G401 (cell line): ENCODE data around the gene CD72. TPM values are rescaled to one million over a fixed set of nuclear protein-coding genes. Genes with fewer than 3 reads are reported as not detected.

Experiments used
- DNase-seq: peaks from one replicate; pipeline ENCODE4 v3.0.0-alpha.2; 2015; ENCODE audit warnings: low spot score
- in situ Hi-C: cut with HindIII; loops from 2 replicates; pipeline ENCODE4 v1.10.0; 2016; ENCODE audit warnings: low sequenced_read_pairs, mixed read lengths
- total RNA-seq: library from RNA; depleted of rRNA; stranded (reverse); fragments of >200 nt; shearing (Covaris generic); gene quantifications from 2 replicates; pipeline ENCODE4 v1.2.3, GENCODE V29; 2014; rRNA removed

Gene CD72
- total RNA-seq, 1 experiment from 2014 or later, result 2.4 TPM

DNA sequence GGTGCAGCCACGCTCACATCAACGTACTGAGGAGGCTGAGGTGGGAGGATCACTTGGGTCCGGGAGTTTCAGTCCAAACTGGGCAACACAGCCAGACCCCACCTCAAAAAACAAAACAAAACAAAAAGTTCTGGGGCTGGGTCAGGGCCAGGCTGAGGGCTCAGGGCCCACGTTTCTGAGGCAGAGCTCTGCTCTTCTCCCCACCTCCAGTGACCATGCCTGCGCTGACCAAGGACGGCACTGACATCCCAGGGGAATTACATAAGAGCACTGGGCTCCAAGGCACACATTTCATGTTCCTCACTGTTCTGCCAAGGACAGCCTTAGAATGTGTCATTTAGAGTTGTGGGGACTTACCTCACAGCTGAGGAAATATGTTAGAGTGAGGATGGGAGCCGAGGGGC lies 53.6 kb downstream of the CD72 start:
- in situ Hi-C loops, result no loop called here
- DNase-seq, result no peak

GRCh38 chr9:35563791-35564197 lies 54.4 kb downstream of the CD72 start:
- in situ Hi-C loops, result no loop called here

DNA sequence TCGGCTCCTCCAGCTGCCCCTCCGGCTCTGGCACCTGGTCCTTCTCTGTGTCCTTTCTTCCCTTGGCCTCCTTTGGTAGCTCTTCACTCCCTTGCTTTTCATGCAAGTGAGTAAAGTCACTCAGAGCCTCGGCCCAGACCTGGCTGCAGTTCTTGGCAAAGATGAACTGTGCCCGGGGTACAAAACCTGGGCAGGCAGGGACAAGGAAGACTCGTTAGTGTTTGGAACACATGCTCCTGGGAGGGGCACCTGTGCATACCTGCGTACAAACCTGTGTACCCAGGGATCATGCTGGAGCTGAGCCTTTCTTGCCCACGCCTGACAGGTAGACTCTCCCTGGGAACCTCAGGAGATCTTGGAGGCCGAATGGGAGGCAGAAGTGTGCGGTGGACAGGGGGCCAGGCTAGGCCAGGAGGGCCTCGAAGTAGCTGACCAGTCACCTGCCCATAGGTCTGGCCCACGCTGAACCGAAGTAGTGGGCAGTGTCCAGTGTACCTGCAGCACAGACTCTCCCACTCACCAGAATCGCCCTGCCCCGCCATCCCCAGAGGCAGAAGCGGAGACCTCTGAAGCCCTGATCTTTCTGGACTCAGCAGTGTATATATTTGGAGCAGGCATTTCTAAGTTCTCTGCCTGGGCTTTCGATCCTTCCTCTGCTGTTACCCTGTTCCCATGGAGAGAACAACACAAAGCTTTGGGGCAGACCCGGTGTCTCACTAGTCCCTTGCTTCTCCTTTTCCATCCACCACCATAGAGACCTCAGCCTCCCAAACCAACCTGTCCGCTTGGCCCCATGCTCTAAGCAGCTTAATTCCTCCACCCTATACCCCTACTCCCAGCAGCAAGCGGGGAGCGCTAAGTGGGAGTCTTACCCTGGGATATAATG lies 55.1 kb downstream of the CD72 start:
- DNase-seq, result no peak
- in situ Hi-C loops, result no loop called here

More at GRCh38 chr9:35563791-35564197, 54.4 kb downstream of the CD72 start:
- DNase-seq, result no peak

DNA sequence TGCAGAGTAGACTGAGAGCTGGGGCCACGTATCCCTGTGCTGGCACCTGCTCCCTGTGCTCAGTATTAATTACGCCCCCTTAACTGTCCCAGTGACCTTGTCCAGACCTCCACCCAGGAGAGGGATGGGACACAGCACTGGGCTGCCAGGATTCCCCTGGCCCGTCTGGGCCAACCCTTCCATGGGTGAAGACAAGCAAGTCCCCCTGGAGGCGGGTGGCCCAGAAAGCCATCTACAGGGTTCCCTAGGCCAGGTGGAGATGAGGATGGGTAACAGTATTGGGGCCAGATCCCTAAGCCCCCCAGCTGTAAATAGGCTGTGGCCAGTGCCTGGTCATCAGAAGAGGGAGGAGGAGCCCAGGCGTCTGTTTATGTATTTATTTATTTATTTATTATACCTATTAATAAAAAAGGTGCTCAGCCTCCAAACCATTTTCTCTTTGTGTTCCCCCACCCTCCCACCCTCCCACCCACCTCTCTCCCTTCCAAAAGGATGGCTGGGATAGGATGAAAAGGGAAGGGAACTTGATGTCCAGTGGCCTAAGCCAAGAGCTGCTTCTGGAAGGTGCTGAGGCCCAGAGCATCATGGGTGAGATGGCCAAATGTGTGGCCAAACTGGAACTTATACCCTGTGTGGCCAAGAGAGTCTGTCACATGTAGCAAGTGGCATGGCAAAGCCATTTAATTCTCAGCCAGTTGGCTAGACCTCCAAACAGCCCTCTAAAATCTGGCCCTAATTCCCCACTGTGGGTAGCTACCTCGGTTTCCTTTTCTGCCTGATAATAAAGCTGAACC lies 56.5 kb downstream of the CD72 start:
- in situ Hi-C loops, result no loop called here
- DNase-seq, result no peak

DNA sequence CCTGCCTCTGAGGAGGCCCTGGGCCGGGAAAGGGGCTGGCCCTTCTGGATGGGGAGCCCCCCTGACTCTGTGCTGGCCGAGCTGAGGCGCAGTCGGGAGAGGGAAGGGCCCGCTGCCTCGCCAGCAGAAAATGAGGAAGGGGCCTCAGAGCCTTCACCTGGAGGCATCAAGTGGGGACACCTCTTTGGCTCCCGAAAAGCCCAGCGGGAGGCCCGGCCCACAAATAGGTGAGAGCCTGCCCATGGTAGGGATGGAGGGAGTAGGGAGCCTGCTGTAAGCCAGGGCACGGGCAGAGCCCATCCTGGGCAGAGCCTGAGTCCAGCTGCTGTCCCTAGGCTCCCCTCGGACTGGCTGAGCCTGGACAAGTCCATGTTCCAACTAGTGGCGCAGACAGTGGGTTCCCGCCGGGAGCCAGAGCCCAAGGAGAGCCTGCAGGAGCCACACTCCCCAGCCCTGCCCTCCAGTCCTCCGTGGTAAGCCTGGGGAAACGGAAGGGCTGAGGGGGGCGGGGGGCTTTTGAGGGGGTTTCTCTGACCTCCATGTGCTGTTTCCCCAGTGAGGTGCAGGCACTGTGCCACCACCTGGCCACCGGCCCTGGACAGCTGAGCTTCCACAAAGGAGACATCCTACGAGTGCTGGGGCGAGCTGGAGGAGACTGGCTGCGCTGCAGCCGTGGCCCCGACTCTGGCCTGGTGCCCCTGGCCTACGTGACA lies 57.4 kb downstream of the CD72 start:
- DNase-seq, result no peak
- in situ Hi-C loops, result no loop called here

Other genes starting within 250 kb of the CD72 start
- gene RUSC2, start 128.3 kb downstream of the CD72 start, total RNA-seq, result 18.6 and 19.1 TPM in 2 replicates
- gene TESK1, start 13.2 kb downstream of the CD72 start, total RNA-seq, result 8.0 and 9.9 TPM in 2 replicates
- not detected in 2 replicates for gene SIT1, start 32.5 kb upstream of the CD72 start, total RNA-seq
- 4,372 and 15,582 TPM in 2 replicates for gene RMRP, start 39.6 kb upstream of the CD72 start, total RNA-seq
- 7.6 and 19.3 TPM in 2 replicates for gene CCDC107, start 39.9 kb upstream of the CD72 start, total RNA-seq
- gene ARHGEF39, start 46.8 kb upstream of the CD72 start, total RNA-seq, result 12.3 and 12.4 TPM in 2 replicates
- gene CA9, start 55.5 kb upstream of the CD72 start, total RNA-seq, result 0.86 TPM in 1 of 2 replicates, not detected in the other
- 439 and 442 TPM in 2 replicates for gene TPM2, start 71.5 kb upstream of the CD72 start, total RNA-seq
- 146 and 195 TPM in 2 replicates for gene TLN1, start 113.8 kb upstream of the CD72 start, total RNA-seq
- 40.3 and 46.0 TPM in 2 replicates for gene CREB3, start 114.3 kb upstream of the CD72 start, total RNA-seq
- gene GBA2, start 130.8 kb upstream of the CD72 start, total RNA-seq, result 37.2 and 48.6 TPM in 2 replicates
- 13.8 and 15.0 TPM in 2 replicates for gene RGP1, start 130.9 kb upstream of the CD72 start, total RNA-seq
- gene MSMP, start 135.9 kb upstream of the CD72 start, total RNA-seq, result not detected in 2 replicates
- 0.07 and 0.86 TPM in 2 replicates for gene NPR2, start 173.2 kb upstream of the CD72 start, total RNA-seq
- 2.1 and 2.4 TPM in 2 replicates for gene SPAG8, start 193.8 kb upstream of the CD72 start, total RNA-seq
- 32.3 and 55.8 TPM in 2 replicates for gene HINT2, start 196.6 kb upstream of the CD72 start, total RNA-seq
- gene FAM221B, start 210.3 kb upstream of the CD72 start, total RNA-seq, result not detected in 2 replicates
- 1.2 and 2.5 TPM in 2 replicates for gene TMEM8B, start 210.8 kb upstream of the CD72 start, total RNA-seq